Osteoblast (primary cell): Measurements from ENCODE around the gene MAGT1. TPM values are rescaled to one million over a fixed set of nuclear protein-coding genes. Genes with fewer than 3 reads are reported as not detected.
"Not testable (repeated sequence)": the region's sequence is repeated elsewhere in the genome, so short reads cannot be mapped to it uniquely, and the experiment has no call there.

ENCODE experiments used
- DNase-seq: peaks from one replicate; pipeline ENCODE4 v3.0.0; 2011; ENCODE audit warnings: low spot score, mixed read lengths; ENCODE audit not compliant: insufficient read length; ENCODE audit errors: missing footprints
- H2AFZ ChIP-seq: 2 replicates; pipeline ENCODE4 v1.6.0; 2011; ENCODE audit warnings: mild to moderate bottlenecking, low read length
- H3K27ac ChIP-seq: 2 replicates; pipeline ENCODE4 v1.5.1; 2011; ENCODE audit warnings: mild to moderate bottlenecking, low read depth, low read length, moderate library complexity
- H3K27me3 ChIP-seq: 2 replicates; pipeline ENCODE4 v1.6.0; 2012; ENCODE audit warnings: mild to moderate bottlenecking, control low read depth, inconsistent platforms, low read length, moderate library complexity; ENCODE audit not compliant: insufficient read depth
- H3K36me3 ChIP-seq: 2 replicates; pipeline ENCODE4 v1.5.1; 2011; ENCODE audit warnings: mild to moderate bottlenecking, low read length, control low read depth, moderate library complexity; ENCODE audit not compliant: insufficient read depth
- H3K4me1 ChIP-seq: 2 replicates; pipeline ENCODE4 v1.5.1; 2011; ENCODE audit warnings: mild to moderate bottlenecking, low read length, control low read depth, moderate library complexity; ENCODE audit not compliant: insufficient read depth
- H3K4me2 ChIP-seq: 2 replicates; pipeline ENCODE4 v1.6.0; 2011; ENCODE audit warnings: mild to moderate bottlenecking, low read length; ENCODE audit not compliant: insufficient read depth
- H3K4me3 ChIP-seq: fragments of 200-600 bp; sonication (generic); 3 replicates; pipeline ENCODE4 v1.5.1; 2012; ENCODE audit warnings: mild to moderate bottlenecking, low read length, inconsistent platforms; ENCODE audit not compliant: insufficient read depth
- H3K79me2 ChIP-seq: 2 replicates; pipeline ENCODE4 v1.6.0; 2012; ENCODE audit warnings: mild to moderate bottlenecking, low read length, control low read depth, inconsistent platforms; ENCODE audit not compliant: insufficient read depth
- H3K9me3 ChIP-seq: 2 replicates; pipeline ENCODE4 v1.5.1; 2011; ENCODE audit warnings: low read depth, low read length, control low read depth
- H4K20me1 ChIP-seq: 2 replicates; pipeline ENCODE4 v1.6.0; 2012; ENCODE audit warnings: mild to moderate bottlenecking, low read length, control low read depth; ENCODE audit not compliant: insufficient read depth
- total RNA-seq: library from RNA; depleted of rRNA; stranded (reverse); fragments of >200 nt; gene quantifications from 2 replicates; pipeline ENCODE4 v1.2.3, GENCODE V29; 2012
- TF ChIP-seq, protein P1 (sequence below): IDR thresholded peaks from 2 replicates; pipeline ENCODE4 v1.5.1; 2011; ENCODE audit warnings: mild to moderate bottlenecking, low read depth, low read length, moderate library complexity; ENCODE audit errors: extremely low read depth

The MAGT1 gene
- total RNA-seq, 1 donor, result 59.7 TPM

DNA sequence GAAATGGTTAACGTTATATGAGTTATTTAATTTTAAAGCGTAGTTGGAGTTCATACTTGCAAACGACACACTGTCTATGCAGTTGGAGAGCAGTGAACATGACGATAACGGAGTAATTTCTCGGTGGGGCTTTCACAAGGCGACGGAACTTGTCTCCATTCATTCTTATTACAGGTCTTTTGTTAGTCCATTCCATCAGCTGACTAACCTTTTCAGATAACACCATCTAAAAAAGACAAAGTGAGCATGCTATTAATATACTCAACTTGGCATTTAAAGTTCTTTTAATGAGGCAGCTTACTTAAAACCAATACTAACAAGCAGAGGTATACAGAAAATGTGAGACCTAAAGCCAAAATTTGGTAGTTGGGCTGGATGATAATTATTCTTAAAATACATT, 19.9 kb downstream of the MAGT1 start:
- TF ChIP-seq, protein P1, sequence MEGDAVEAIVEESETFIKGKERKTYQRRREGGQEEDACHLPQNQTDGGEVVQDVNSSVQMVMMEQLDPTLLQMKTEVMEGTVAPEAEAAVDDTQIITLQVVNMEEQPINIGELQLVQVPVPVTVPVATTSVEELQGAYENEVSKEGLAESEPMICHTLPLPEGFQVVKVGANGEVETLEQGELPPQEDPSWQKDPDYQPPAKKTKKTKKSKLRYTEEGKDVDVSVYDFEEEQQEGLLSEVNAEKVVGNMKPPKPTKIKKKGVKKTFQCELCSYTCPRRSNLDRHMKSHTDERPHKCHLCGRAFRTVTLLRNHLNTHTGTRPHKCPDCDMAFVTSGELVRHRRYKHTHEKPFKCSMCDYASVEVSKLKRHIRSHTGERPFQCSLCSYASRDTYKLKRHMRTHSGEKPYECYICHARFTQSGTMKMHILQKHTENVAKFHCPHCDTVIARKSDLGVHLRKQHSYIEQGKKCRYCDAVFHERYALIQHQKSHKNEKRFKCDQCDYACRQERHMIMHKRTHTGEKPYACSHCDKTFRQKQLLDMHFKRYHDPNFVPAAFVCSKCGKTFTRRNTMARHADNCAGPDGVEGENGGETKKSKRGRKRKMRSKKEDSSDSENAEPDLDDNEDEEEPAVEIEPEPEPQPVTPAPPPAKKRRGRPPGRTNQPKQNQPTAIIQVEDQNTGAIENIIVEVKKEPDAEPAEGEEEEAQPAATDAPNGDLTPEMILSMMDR, result no peak
- Histone ChIP-seq H3K4me2 (no peak overlapping the region), H2AFZ (no peak overlapping the region), H3K4me3 (no peak overlapping the region), H4K20me1 (no peaks in the 10 kb centered on the region), H3K79me2 (no peaks in the 10 kb centered on the region), H3K4me1 (no peaks in the 10 kb centered on the region), H3K27ac (no peak overlapping the region), H3K27me3 (no peaks in the 10 kb centered on the region), H3K9me3 (no peaks in the 10 kb centered on the region), H3K36me3 (no peaks in the 10 kb centered on the region)
- no peak for DNase-seq

DNA sequence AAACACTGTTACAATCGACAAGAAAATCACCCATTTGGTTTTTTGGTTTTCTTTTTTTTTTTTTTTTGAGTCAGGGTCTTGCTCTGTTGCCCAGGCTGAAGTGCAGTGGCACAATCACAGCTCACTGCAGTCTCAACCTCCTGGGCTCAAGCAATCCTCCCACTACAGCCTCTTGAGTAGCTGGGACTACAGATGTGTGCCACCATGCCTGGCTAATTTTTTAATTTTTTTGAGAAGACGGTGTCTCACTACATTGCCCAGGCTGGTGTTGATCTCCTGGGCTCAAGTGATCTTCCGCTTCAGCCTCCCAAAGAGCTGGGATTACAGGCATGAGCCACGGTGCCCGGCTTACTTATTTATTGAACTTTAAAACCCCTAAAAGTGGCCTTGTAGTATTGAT, 63.7 kb downstream of the MAGT1 start:
- not testable (repeated sequence) for H2AFZ ChIP-seq, H3K4me3 ChIP-seq, H3K36me3 ChIP-seq, DNase-seq, H3K79me2 ChIP-seq, H4K20me1 ChIP-seq, H3K4me2 ChIP-seq, H3K27me3 ChIP-seq, H3K27ac ChIP-seq, H3K9me3 ChIP-seq, H3K4me1 ChIP-seq

DNA sequence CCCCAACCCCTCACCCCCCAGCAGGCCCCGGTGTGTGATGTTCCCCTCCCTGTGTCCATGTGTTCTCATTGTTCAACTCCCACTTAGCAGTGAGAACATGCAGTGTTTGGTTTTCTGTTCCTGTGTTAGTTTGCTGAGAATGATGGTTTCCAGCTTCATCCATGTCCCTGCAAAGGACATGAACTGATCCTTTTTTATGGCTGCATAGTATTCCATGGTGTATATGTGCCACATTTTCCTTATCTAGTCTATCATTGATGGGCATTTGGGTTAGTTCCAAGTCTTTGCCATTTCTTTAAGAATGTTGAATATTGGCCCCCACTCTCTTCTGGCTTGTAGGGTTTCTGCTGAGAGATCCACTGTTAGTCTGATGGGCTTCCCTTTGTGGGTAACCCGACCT, 73.2 kb downstream of the MAGT1 start:
- not testable (repeated sequence) for DNase-seq, H3K9me3 ChIP-seq, H4K20me1 ChIP-seq, H3K4me3 ChIP-seq, H3K27ac ChIP-seq, H3K27me3 ChIP-seq, H2AFZ ChIP-seq, H3K79me2 ChIP-seq, H3K4me1 ChIP-seq, H3K36me3 ChIP-seq, H3K4me2 ChIP-seq

DNA sequence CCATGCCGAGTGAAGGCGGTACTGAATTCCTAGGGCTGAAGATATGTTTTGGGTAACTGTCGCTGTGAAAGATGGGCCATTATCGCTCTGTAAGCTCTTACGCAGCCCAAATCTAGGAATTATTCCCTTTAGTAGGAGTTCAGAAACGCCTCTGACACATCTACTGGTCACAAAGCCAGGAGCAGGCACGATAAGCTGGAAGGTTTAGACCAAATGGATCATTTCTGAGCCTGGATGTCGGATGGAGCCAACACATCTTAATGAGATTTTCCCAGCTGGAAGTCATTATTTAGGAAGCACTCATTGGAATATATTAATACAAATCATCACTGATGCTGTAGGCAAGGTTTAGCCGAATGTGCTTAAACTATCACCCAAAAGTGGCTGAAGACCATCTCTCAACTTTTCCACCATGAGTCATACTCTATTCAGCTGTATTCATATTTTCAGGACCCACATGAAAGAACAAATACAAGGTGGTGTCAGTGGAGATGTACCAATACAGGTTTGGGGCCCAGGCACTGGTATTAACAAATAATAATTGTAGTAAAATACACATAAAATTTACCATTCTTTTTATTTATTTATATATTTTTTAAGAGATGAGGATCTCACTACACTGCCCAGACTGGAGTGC, 75.0 kb downstream of the MAGT1 start:
- H3K4me2 ChIP-seq, result no peak overlapping the region
- TF ChIP-seq, protein P1, result no peak
- no peak overlapping the region for H3K27ac ChIP-seq
- no peaks in the 10 kb centered on the region for H3K4me1 ChIP-seq
- no peaks in the 10 kb centered on the region for H4K20me1 ChIP-seq
- no peaks in the 10 kb centered on the region for H3K9me3 ChIP-seq
- H3K79me2 ChIP-seq, result no peaks in the 10 kb centered on the region
- H2AFZ ChIP-seq, result no peak overlapping the region
- no peak for DNase-seq
- no peak overlapping the region for H3K4me3 ChIP-seq
- no peaks in the 10 kb centered on the region for H3K36me3 ChIP-seq
- no peaks in the 10 kb centered on the region for H3K27me3 ChIP-seq

DNA sequence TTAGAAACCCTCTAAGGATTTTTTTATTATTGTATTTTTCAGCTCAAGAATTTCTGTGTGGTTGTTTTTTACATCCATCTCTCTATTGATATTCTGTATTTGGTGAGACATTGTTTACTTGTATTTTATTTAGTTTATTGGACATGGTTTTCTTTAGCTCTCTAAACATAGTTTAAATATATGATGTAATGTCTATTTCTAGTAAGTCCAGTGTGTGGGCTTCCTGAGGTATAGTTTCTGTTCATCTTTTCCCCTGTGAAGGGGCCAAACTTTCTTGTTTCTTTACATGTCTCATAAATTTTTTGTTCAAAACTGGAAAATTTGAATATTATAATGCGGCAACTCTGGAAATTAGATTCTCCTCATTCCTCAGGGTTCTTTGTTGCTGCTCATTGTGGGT, 81.0 kb downstream of the MAGT1 start:
- Histone ChIP-seq H3K79me2 (no peaks in the 10 kb centered on the region), H3K4me2 (no peak overlapping the region)

More for the DNA sequence above, 81.0 kb downstream of the MAGT1 start:
- no peak overlapping the region for H2AFZ ChIP-seq
- H3K9me3 ChIP-seq, result no peaks in the 10 kb centered on the region
- H3K4me3 ChIP-seq, result no peak overlapping the region
- H3K36me3 ChIP-seq, result no peaks in the 10 kb centered on the region
- H3K27me3 ChIP-seq, result no peaks in the 10 kb centered on the region
- H4K20me1 ChIP-seq, result no peaks in the 10 kb centered on the region
- TF ChIP-seq, protein P1, result no peak
- H3K4me1 ChIP-seq, result no peaks in the 10 kb centered on the region
- no peak for DNase-seq
- no peak overlapping the region for H3K27ac ChIP-seq
